H1 (cell line): Measurements from ENCODE around the gene NAV2. TPM values are rescaled to one million over a fixed set of nuclear protein-coding genes. Genes with fewer than 3 reads are reported as not detected.

Experiments used
- polyA plus RNA-seq, 7 experiments: library from polyadenylated mRNA; depleted of rRNA in 3 of 7; stranded (reverse) in 5 of 7; unstranded in 2 of 7; fragments of >200 nt in 5 of 7; fragments of 200-250 nt in 2 of 7; gene quantifications; 1 replicate in 5 of 7; 2 replicates in 1 of 7; 4 replicates in 1 of 7; pipeline versions ENCODE4 v1.2.1 to v1.2.3, GENCODE V29; 2011 to 2013; ENCODE audit warnings: missing spikeins in 2 of 7, mixed read lengths in 2 of 7
- total RNA-seq: library from RNA; stranded (reverse); fragmentation: NEBNext Ultra II Directional; extraction: Animal tissue kit (Norgen Biotek cat#: 25700); gene quantifications from 2 replicates; pipeline ENCODE4 v1.2.1, GENCODE V29; 2021
- TF ChIP-seq, protein P1 (sequence below): fragments of 300-600 bp; sonication (generic); IDR thresholded peaks from 2 replicates; pipeline ENCODE4 v1.7.1; 2012; ENCODE audit warnings: low read length, moderate library complexity, mild to moderate bottlenecking, inconsistent platforms; ENCODE audit not compliant: insufficient replicate concordance

Gene NAV2
- total and polyA plus RNA-seq, 2 of the 8 experiments (the other 6 are each of a cell fraction or from before 2014, with no cell fraction given) = 35.6 to 73.6 TPM

DNA sequence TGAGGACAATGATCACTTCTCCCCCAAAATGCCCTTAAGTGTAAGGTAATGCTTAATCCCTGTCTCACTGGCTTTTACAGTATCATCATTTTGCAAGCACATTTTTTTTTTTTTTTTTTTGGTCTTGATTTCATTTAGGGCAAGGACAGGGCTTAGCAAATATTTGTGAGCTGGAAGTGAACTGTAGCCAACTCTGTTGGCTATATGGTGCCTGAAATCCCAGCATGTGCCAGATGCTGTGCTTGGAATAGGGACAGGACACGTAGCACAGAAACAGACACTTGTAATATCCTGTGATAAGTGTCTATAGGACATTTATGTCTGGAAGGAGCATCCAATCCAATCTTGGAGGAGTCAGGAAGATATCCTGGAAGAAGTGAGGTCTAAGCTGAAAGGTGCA is 198.3 kb downstream of the NAV2 start (continued):
- TF ChIP-seq, protein P1, sequence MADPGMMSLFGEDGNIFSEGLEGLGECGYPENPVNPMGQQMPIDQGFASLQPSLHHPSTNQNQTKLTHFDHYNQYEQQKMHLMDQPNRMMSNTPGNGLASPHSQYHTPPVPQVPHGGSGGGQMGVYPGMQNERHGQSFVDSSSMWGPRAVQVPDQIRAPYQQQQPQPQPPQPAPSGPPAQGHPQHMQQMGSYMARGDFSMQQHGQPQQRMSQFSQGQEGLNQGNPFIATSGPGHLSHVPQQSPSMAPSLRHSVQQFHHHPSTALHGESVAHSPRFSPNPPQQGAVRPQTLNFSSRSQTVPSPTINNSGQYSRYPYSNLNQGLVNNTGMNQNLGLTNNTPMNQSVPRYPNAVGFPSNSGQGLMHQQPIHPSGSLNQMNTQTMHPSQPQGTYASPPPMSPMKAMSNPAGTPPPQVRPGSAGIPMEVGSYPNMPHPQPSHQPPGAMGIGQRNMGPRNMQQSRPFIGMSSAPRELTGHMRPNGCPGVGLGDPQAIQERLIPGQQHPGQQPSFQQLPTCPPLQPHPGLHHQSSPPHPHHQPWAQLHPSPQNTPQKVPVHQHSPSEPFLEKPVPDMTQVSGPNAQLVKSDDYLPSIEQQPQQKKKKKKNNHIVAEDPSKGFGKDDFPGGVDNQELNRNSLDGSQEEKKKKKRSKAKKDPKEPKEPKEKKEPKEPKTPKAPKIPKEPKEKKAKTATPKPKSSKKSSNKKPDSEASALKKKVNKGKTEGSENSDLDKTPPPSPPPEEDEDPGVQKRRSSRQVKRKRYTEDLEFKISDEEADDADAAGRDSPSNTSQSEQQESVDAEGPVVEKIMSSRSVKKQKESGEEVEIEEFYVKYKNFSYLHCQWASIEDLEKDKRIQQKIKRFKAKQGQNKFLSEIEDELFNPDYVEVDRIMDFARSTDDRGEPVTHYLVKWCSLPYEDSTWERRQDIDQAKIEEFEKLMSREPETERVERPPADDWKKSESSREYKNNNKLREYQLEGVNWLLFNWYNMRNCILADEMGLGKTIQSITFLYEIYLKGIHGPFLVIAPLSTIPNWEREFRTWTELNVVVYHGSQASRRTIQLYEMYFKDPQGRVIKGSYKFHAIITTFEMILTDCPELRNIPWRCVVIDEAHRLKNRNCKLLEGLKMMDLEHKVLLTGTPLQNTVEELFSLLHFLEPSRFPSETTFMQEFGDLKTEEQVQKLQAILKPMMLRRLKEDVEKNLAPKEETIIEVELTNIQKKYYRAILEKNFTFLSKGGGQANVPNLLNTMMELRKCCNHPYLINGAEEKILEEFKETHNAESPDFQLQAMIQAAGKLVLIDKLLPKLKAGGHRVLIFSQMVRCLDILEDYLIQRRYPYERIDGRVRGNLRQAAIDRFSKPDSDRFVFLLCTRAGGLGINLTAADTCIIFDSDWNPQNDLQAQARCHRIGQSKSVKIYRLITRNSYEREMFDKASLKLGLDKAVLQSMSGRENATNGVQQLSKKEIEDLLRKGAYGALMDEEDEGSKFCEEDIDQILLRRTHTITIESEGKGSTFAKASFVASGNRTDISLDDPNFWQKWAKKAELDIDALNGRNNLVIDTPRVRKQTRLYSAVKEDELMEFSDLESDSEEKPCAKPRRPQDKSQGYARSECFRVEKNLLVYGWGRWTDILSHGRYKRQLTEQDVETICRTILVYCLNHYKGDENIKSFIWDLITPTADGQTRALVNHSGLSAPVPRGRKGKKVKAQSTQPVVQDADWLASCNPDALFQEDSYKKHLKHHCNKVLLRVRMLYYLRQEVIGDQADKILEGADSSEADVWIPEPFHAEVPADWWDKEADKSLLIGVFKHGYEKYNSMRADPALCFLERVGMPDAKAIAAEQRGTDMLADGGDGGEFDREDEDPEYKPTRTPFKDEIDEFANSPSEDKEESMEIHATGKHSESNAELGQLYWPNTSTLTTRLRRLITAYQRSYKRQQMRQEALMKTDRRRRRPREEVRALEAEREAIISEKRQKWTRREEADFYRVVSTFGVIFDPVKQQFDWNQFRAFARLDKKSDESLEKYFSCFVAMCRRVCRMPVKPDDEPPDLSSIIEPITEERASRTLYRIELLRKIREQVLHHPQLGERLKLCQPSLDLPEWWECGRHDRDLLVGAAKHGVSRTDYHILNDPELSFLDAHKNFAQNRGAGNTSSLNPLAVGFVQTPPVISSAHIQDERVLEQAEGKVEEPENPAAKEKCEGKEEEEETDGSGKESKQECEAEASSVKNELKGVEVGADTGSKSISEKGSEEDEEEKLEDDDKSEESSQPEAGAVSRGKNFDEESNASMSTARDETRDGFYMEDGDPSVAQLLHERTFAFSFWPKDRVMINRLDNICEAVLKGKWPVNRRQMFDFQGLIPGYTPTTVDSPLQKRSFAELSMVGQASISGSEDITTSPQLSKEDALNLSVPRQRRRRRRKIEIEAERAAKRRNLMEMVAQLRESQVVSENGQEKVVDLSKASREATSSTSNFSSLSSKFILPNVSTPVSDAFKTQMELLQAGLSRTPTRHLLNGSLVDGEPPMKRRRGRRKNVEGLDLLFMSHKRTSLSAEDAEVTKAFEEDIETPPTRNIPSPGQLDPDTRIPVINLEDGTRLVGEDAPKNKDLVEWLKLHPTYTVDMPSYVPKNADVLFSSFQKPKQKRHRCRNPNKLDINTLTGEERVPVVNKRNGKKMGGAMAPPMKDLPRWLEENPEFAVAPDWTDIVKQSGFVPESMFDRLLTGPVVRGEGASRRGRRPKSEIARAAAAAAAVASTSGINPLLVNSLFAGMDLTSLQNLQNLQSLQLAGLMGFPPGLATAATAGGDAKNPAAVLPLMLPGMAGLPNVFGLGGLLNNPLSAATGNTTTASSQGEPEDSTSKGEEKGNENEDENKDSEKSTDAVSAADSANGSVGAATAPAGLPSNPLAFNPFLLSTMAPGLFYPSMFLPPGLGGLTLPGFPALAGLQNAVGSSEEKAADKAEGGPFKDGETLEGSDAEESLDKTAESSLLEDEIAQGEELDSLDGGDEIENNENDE = no peak
